ENCODE data around the gene LSP1. TPM values are rescaled to one million over a fixed set of nuclear protein-coding genes. Genes with fewer than 3 reads are reported as not detected.

Gene LSP1
- total RNA-seq, 1 donor from 2014 or later = not detected

DNA sequence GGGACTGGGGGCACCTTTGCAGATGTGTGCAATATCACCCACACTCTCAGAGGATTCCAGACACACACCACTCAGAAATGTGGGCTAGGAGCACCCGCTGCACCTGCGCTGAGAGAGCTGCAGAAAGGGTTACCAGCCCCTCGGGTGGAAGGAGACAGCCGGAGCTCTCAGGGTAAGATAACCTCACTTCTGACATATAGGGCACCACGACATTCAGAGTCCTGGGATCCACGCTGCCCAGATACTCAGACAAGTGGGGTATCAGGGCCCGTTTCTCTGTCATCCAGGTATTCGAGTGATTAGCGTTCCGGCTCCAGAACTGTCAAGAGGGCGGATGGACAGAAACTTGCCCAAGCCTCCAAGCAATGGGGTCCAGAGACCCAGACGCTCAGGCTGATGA is 24.3 kb upstream of the LSP1 start:
- no peaks in the 10 kb centered on the region for H3K9me3 Mint-ChIP-seq (ENCODE audit: low read depth)
- TF ChIP-seq, protein P1, sequence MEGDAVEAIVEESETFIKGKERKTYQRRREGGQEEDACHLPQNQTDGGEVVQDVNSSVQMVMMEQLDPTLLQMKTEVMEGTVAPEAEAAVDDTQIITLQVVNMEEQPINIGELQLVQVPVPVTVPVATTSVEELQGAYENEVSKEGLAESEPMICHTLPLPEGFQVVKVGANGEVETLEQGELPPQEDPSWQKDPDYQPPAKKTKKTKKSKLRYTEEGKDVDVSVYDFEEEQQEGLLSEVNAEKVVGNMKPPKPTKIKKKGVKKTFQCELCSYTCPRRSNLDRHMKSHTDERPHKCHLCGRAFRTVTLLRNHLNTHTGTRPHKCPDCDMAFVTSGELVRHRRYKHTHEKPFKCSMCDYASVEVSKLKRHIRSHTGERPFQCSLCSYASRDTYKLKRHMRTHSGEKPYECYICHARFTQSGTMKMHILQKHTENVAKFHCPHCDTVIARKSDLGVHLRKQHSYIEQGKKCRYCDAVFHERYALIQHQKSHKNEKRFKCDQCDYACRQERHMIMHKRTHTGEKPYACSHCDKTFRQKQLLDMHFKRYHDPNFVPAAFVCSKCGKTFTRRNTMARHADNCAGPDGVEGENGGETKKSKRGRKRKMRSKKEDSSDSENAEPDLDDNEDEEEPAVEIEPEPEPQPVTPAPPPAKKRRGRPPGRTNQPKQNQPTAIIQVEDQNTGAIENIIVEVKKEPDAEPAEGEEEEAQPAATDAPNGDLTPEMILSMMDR (IDR thresholded peaks at IDR 0.05; ENCODE audit: unreplicated experiment) = no peak
- peaks cover 15% of the 10 kb centered on the region for H3K4me1 Mint-ChIP-seq (ENCODE audit: low read depth)
- no peak for DNase-seq (ENCODE audit: low spot score, unreplicated experiment)
- H3K27me3 Mint-ChIP-seq = peaks cover 4% of the 10 kb centered on the region
- H3K4me3 Mint-ChIP-seq (ENCODE audit: low read depth) = no peak overlapping the region
- no peak overlapping the region for H3K27ac Mint-ChIP-seq
- no peaks in the 10 kb centered on the region for H3K36me3 Mint-ChIP-seq (ENCODE audit: insufficient read depth)

DNA sequence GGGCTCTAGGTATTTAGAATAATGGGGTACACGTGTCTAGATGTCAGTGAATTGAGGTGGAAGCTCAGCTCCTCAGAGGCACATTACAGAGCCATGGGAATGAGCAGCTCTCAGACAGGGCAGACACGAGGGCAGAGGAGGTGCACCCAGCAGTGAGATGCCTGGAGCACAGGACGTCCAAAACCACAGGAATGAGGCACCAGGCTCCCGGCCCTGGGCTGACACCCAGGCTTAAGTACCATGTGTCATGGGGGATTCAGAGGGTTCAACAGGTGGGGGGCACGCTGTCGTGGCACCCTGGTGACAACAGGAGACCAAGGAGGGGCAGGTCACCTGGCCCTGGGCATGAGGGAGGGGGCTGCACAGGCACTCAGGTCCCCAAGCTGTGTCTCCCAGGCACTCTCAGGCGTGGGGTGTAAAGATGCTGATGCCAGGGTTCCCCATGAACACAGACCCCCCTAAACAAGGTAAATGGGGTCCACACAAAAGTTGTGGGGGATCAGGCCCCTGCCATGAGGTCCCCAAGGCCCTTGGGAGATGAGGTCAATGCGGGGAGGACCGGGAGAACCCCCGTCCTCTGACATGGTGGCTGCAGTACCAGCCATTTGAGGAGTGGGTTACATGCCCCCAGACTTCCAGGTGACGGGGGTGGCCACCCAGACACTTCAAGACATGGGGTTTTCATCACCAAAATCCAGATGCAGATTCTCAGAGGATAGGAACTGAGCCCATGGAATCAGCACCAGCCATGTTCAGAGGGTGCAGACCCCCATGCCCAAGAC is 23.7 kb upstream of the LSP1 start:
- peaks cover 20% of the 10 kb centered on the region for H3K4me1 Mint-ChIP-seq (ENCODE audit: low read depth)

DNA sequence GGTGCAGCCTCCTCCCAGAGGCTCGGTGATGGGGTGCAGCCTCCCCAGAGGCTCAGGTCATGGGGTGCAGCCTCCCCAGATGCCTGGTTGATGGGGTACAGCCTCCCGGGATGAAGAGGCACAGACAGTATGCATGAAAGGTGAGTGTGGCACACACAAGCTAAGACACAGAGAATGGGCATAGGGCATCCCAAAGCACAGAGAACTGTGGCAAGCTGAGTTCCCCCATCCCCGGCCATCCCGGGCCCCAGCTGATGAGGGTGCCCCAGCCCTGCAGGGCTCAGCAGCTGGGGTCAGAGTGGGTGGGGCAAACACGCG is 22.9 kb upstream of the LSP1 start:
- H3K9me3 Mint-ChIP-seq (ENCODE audit: low read depth) = no peaks in the 10 kb centered on the region
- H3K27ac Mint-ChIP-seq = no peak overlapping the region
- no peaks in the 10 kb centered on the region for H3K36me3 Mint-ChIP-seq (ENCODE audit: insufficient read depth)
- H3K27me3 Mint-ChIP-seq = peaks cover 4% of the 10 kb centered on the region
- no peak for DNase-seq (ENCODE audit: low spot score, unreplicated experiment)
- peaks cover 23% of the 10 kb centered on the region for H3K4me1 Mint-ChIP-seq (ENCODE audit: low read depth)
- no peak overlapping the region for H3K4me3 Mint-ChIP-seq (ENCODE audit: low read depth)
- TF ChIP-seq, protein P1 (IDR thresholded peaks at IDR 0.05; ENCODE audit: unreplicated experiment) = no peak

More for the DNA sequence above, 23.7 kb upstream of the LSP1 start:
- Mint-ChIP-seq H3K9me3 (ENCODE audit: low read depth) (no peaks in the 10 kb centered on the region), H3K27ac (peak overlapping the region; percentile 56), H3K36me3 (ENCODE audit: insufficient read depth) (no peaks in the 10 kb centered on the region), H3K4me3 (ENCODE audit: low read depth) (no peak overlapping the region), H3K27me3 (peaks cover 4% of the 10 kb centered on the region)
- DNase-seq (ENCODE audit: low spot score, unreplicated experiment) = no peak
- TF ChIP-seq, protein P1 (IDR thresholded peaks at IDR 0.05; ENCODE audit: unreplicated experiment) = no peak

DNA sequence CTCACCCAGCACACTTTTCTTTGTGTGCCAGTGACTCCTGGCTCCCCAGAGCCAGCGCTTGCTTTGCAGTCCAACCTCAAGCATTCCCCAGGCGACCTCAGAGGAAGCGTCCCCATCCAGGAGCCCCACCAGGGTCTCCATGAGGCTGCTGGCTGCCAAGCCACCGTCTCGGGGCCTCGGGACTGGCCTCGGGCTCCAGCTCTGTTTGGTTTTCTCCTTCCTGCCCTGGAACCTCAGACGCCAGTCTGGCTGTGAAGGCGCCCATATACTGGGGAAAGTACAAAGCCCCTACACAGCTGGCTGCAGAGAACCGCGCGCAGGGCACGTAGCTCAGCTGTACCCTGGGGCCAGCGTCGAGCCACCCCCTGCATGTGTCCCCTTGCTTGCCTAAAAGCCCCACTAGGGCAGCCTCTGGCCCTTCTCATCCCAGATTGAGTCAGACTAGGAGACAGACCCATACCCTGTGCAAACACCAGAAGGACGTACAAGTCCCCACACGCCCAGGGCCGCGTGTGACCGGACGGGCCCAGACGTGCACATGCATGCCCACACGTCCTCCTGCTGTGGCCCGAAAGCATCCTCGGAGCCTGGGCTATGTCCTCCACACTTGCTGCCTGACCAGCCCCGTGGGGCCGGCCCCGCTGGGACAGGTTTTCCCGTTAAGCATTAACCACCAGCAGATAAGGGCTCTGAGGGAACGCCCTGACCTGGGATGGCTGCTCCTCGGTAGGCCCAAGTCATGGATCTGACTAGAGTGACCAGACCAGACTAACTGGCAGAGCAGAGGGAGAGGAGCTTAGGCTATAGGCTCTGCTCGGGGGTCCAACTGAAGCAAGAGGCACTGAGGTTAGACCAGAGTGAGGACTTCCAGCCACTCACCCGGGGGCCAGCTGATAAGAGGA is 22.3 kb upstream of the LSP1 start:
- DNase-seq (ENCODE audit: low spot score, unreplicated experiment) = peak; percentile 71
- H3K36me3 Mint-ChIP-seq (ENCODE audit: insufficient read depth) = no peaks in the 10 kb centered on the region
- H3K4me1 Mint-ChIP-seq (ENCODE audit: low read depth) = peaks cover 23% of the 10 kb centered on the region
- peak overlapping the region; percentile 92 for H3K27ac Mint-ChIP-seq
- TF ChIP-seq, protein P1 (IDR thresholded peaks at IDR 0.05; ENCODE audit: unreplicated experiment) = no peak
- H3K9me3 Mint-ChIP-seq (ENCODE audit: low read depth) = no peaks in the 10 kb centered on the region
- H3K4me3 Mint-ChIP-seq (ENCODE audit: low read depth) = peak overlapping the region; percentile 50
- H3K27me3 Mint-ChIP-seq = peaks cover 4% of the 10 kb centered on the region

DNA sequence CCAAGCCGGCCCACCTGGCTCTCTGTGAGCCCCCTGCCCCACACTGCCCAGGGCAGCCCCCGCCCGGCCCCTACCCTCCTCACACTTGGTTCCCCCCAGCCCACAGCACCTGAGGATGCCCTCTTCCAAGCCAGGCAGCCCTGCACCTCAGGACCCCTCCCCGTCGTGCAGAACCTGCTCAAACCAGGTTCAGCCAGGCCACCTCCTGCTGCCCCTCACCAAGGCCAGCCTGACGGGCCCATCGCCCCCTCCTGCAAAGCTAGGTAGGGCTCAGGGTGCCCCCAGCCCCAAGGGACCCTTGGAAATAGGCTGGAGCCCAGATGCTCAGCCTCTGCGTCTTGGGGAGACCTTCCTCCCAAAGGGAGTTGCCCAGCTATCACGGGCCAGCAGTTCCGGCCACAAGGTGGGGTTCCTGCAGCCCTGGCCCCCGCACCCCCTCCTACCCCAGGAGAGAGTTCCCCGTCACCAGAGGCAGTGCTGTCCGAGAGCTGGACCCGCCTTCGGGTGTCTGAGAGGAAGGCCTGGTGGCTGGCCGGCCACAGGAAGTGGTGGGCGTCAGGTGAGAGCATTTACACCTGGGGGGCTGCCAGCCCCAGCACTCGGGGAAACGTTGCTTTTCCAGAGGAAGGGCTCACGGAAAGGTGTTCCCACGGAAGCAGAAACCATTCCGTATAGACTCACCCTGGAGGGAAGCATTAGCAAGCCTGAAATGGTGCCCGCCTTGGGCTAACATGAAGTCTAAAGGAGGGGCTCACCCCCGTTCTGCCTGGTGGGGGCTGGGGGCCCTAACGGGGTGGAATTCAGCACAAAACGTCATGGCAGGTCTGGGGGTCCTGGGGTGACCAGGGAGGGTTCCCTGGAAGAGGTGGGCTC is 21.3 kb upstream of the LSP1 start:
- H3K27ac Mint-ChIP-seq = peak overlapping the region; percentile 87
- TF ChIP-seq, protein P1 (IDR thresholded peaks at IDR 0.05; ENCODE audit: unreplicated experiment) = no peak
- H3K27me3 Mint-ChIP-seq = peaks cover 4% of the 10 kb centered on the region
- H3K36me3 Mint-ChIP-seq (ENCODE audit: insufficient read depth) = no peaks in the 10 kb centered on the region
- H3K4me3 Mint-ChIP-seq (ENCODE audit: low read depth) = no peak overlapping the region
- peaks cover 23% of the 10 kb centered on the region for H3K4me1 Mint-ChIP-seq (ENCODE audit: low read depth)
- no peaks in the 10 kb centered on the region for H3K9me3 Mint-ChIP-seq (ENCODE audit: low read depth)
- DNase-seq (ENCODE audit: low spot score, unreplicated experiment) = no peak

All from progenitor cell of endocrine pancreas (in vitro differentiated cells).